Activated CD4-positive, alpha-beta T cell treated with anti-CD3 and anti-CD28 coated beads for 36 hours (primary cell): Measurements from ENCODE around the gene CDS2. TPM values are rescaled to one million over a fixed set of nuclear protein-coding genes. Genes with fewer than 3 reads are reported as not detected.
"Not testable (repeated sequence)": the region's sequence is repeated elsewhere in the genome, so short reads cannot be mapped to it uniquely, and the experiment has no call there.

Experiments
- ATAC-seq: fragments of 200-7000 bp; cut with Tn5 transposase; one replicate; pipeline ENCODE4 v1.10.0; 2021; ENCODE audit warnings: mild to moderate bottlenecking, moderate library complexity
- CTCF ChIA-PET: fragments of 350-600 bp; sonication (Branson Sonifier 250); formaldehyde crosslinking; loops from one replicate; lab custom pipeline; 2021; ENCODE audit warnings: antibody characterized with exemption; lab: Charles Lee
- POLR2A ChIA-PET: fragments of 350-600 bp; sonication (Branson Sonifier 250); formaldehyde crosslinking; loops from one replicate; lab custom pipeline; 2021; ENCODE audit warnings: antibody characterized with exemption, inconsistent platforms; lab: Charles Lee
- DNase-seq: peaks from one replicate; pipeline ENCODE4 v3.0.0-alpha.2; 2020
- H3K27ac Mint-ChIP-seq: one replicate; pipeline ENCODE4 v1.8.0; 2021; ENCODE audit warnings: mixed read lengths
- H3K27me3 Mint-ChIP-seq: one replicate; pipeline ENCODE4 v1.8.0; 2021; ENCODE audit warnings: mixed read lengths
- H3K36me3 Mint-ChIP-seq: one replicate; pipeline ENCODE4 v1.8.0; 2021; ENCODE audit warnings: low read depth, mixed read lengths
- H3K4me1 Mint-ChIP-seq: one replicate; pipeline ENCODE4 v1.8.0; 2021; ENCODE audit warnings: mixed read lengths
- H3K4me3 Mint-ChIP-seq: one replicate; pipeline ENCODE4 v1.8.0; 2021; ENCODE audit warnings: mild to moderate bottlenecking, moderate library complexity, mixed read lengths
- H3K9me3 Mint-ChIP-seq: one replicate; pipeline ENCODE4 v1.8.0; 2021; ENCODE audit warnings: low read depth, mixed read lengths
- intact Hi-C, 2 experiments: fragments of 100-400 bp; cut with DNase I in 1 of 2; cut with micrococcal nuclease in 1 of 2; formaldehyde crosslinking; loops; one replicate each; pipeline versions ENCODE4 v1.14.2 to v1.15.1; 2022 to 2024; cut with DNase I, micrococcal nuclease
- total RNA-seq, 2 experiments: library from RNA; stranded (reverse); gene quantifications; one replicate each; pipeline ENCODE4 v1.2.3, GENCODE V29; 2021

The CDS2 gene
- total RNA-seq, 2 experiments from 2014 or later, result 34.3 to 41.3 TPM

GRCh38 chr20:5095931-5096330, 30.9 kb upstream of the CDS2 start:
- no peak for ATAC-seq
- no peak for DNase-seq
- H3K4me1 Mint-ChIP-seq, result no peaks in the 10 kb centered on the region
- no peak overlapping the region for H3K4me3 Mint-ChIP-seq
- intact Hi-C loops, result no loop called here
- CTCF ChIA-PET, result interaction anchor here (0.6 to 1.7 kb wide), 4 partner anchors 16 to 361 kb away, joined by 3 to 4 read pairs (median 3); no protein-coding TSS in a partner anchor
- no peaks in the 10 kb centered on the region for H3K9me3 Mint-ChIP-seq
- peaks cover 31% of the 10 kb centered on the region for H3K36me3 Mint-ChIP-seq
- H3K27ac Mint-ChIP-seq, result no peak overlapping the region
- POLR2A ChIA-PET, result no interaction called here
- H3K27me3 Mint-ChIP-seq, result no peaks in the 10 kb centered on the region

GRCh38 chr20:5096463-5096862, 30.3 kb upstream of the CDS2 start:
- no peak overlapping the region for H3K4me3 Mint-ChIP-seq
- ATAC-seq (no peak), DNase-seq (no peak)
- intact Hi-C loops, result no loop called here
- no peaks in the 10 kb centered on the region for H3K27me3 Mint-ChIP-seq
- ChIA-PET CTCF (interaction anchor here (0.6 to 1.7 kb wide), 4 partner anchors 17 to 362 kb away, joined by 3 to 4 read pairs (median 3); no protein-coding TSS in a partner anchor), POLR2A (no interaction called here)
- H3K4me1 Mint-ChIP-seq, result peaks cover 2% of the 10 kb centered on the region
- H3K36me3 Mint-ChIP-seq, result peaks cover 32% of the 10 kb centered on the region
- H3K9me3 Mint-ChIP-seq, result no peaks in the 10 kb centered on the region
- H3K27ac Mint-ChIP-seq, result no peak overlapping the region

GRCh38 chr20:5099009-5099408, 27.8 kb upstream of the CDS2 start:
- CTCF ChIA-PET, result interaction anchor here (0.6 to 5.2 kb wide), 15 partner anchors 12 to 485 kb away, joined by 3 to 63 read pairs (median 4); partner anchors contain the start of gene CDS2
- H3K9me3 Mint-ChIP-seq, POLR2A ChIA-PET, H3K4me3 Mint-ChIP-seq, ATAC-seq, intact Hi-C loops, DNase-seq, H3K4me1 Mint-ChIP-seq, H3K27ac Mint-ChIP-seq, H3K27me3 Mint-ChIP-seq: not testable (repeated sequence)
- peaks cover 47% of the 10 kb centered on the region for H3K36me3 Mint-ChIP-seq

- H3K4me3 Mint-ChIP-seq, DNase-seq, H3K27ac Mint-ChIP-seq, H3K9me3 Mint-ChIP-seq, H3K4me1 Mint-ChIP-seq, POLR2A ChIA-PET, H3K27me3 Mint-ChIP-seq, ATAC-seq: not testable (repeated sequence)
- H3K36me3 Mint-ChIP-seq, result peaks cover 54% of the 10 kb centered on the region
- CTCF ChIA-PET, result interaction anchor here (0.7 to 5.2 kb wide), 17 partner anchors 11 to 364 kb away, joined by 3 to 63 read pairs (median 7); partner anchors contain the start of gene PCNA
- intact Hi-C loops, result loop anchor here (1.0 to 10.0 kb wide), 7 partner anchors 21 to 493 kb away; partner anchors contain the start of gene SLC23A2 (in 1 of the 2)
Observed at GRCh38 chr20:5099909-5100308, 26.9 kb upstream of the CDS2 start.

- POLR2A ChIA-PET, result interaction anchor here (0.6 kb wide), 1 partner anchor 16 kb away, joined by 3 read pairs; no protein-coding TSS in a partner anchor
- Mint-ChIP-seq H3K36me3 (peaks cover 54% of the 10 kb centered on the region), H3K27ac (no peak overlapping the region), H3K4me1 (peaks cover 5% of the 10 kb centered on the region), H3K4me3 (no peak overlapping the region), H3K27me3 (no peaks in the 10 kb centered on the region), H3K9me3 (no peaks in the 10 kb centered on the region)
- intact Hi-C loops, result loop anchor here (1.0 to 10.0 kb wide), 7 partner anchors 22 to 494 kb away; partner anchors contain the start of gene SLC23A2 (in 1 of the 2)
- ATAC-seq (peak; percentile 89), DNase-seq (peak; percentile 84)
- CTCF ChIA-PET, result interaction anchor here (0.5 to 5.2 kb wide), 46 partner anchors 10 to 435 kb away, joined by 3 to 63 read pairs (median 4); partner anchors contain the start of genes CDS2 and PCNA
Observed at GRCh38 chr20:5100684-5101347, 26.0 kb upstream of the CDS2 start.

GRCh38 chr20:5104479-5104878, 22.3 kb upstream of the CDS2 start:
- Mint-ChIP-seq H3K36me3 (peaks cover 52% of the 10 kb centered on the region), H3K4me3 (no peak overlapping the region), H3K27ac (no peak overlapping the region), H3K4me1 (peaks cover 5% of the 10 kb centered on the region), H3K27me3 (no peaks in the 10 kb centered on the region), H3K9me3 (no peaks in the 10 kb centered on the region)
- CTCF ChIA-PET, result interaction anchor here (0.6 to 1.0 kb wide), 4 partner anchors 25 to 900 kb away, joined by 3 to 6 read pairs (median 4); no protein-coding TSS in a partner anchor
- POLR2A ChIA-PET, result no interaction called here
- no peak for DNase-seq
- intact Hi-C loops, result loop anchor here (5.0 to 10.0 kb wide), 3 partner anchors 100 to 497 kb away; partner anchors contain the start of gene SLC23A2 (in 1 of the 2)
- no peak for ATAC-seq

GRCh38 chr20:5109276-5109675, 17.5 kb upstream of the CDS2 start:
- H3K27me3 Mint-ChIP-seq, result no peaks in the 10 kb centered on the region
- ATAC-seq, result no peak
- ChIA-PET POLR2A (no interaction called here), CTCF (no interaction called here)
- no peak overlapping the region for H3K4me3 Mint-ChIP-seq
- H3K27ac Mint-ChIP-seq, result no peak overlapping the region
- peaks cover 48% of the 10 kb centered on the region for H3K36me3 Mint-ChIP-seq
- intact Hi-C loops, result loop anchor here in 1 of 2 experiments (10.0 kb wide), 1 partner anchor 104 kb away; the partner anchor contains the start of gene SLC23A2
- H3K4me1 Mint-ChIP-seq, result peaks cover 14% of the 10 kb centered on the region
- no peaks in the 10 kb centered on the region for H3K9me3 Mint-ChIP-seq
- no peak for DNase-seq

GRCh38 chr20:5113615-5113986, 13.2 kb upstream of the CDS2 start:
- ChIA-PET CTCF (interaction anchor here (0.6 kb wide), 1 partner anchor 60 kb away, joined by 3 read pairs; no protein-coding TSS in a partner anchor), POLR2A (no interaction called here)
- no peaks in the 10 kb centered on the region for H3K27me3 Mint-ChIP-seq
- ATAC-seq, result no peak
- intact Hi-C loops, result no loop called here
- H3K9me3 Mint-ChIP-seq, result no peaks in the 10 kb centered on the region
- peak overlapping the region; percentile 97 for H3K27ac Mint-ChIP-seq
- H3K4me3 Mint-ChIP-seq, result peak overlapping the region; percentile 98
- peaks cover 74% of the 10 kb centered on the region for H3K36me3 Mint-ChIP-seq
- H3K4me1 Mint-ChIP-seq, result peaks cover 44% of the 10 kb centered on the region
- DNase-seq, result no peak

GRCh38 chr20:5114403-5114802, 12.4 kb upstream of the CDS2 start:
- peaks cover 44% of the 10 kb centered on the region for H3K4me1 Mint-ChIP-seq
- no peaks in the 10 kb centered on the region for H3K27me3 Mint-ChIP-seq
- POLR2A ChIA-PET, result interaction anchor here (0.6 kb wide), 1 partner anchor 33 kb away, joined by 3 read pairs; no protein-coding TSS in a partner anchor
- no peaks in the 10 kb centered on the region for H3K9me3 Mint-ChIP-seq
- CTCF ChIA-PET, result interaction anchor here (0.5 to 1.4 kb wide), 4 partner anchors 12 to 1265 kb away, joined by 3 to 5 read pairs (median 3); no protein-coding TSS in a partner anchor
- DNase-seq (no peak), ATAC-seq (no peak)
- peak overlapping the region; percentile 47 for H3K27ac Mint-ChIP-seq
- peaks cover 73% of the 10 kb centered on the region for H3K36me3 Mint-ChIP-seq
- intact Hi-C loops, result no loop called here
- peak overlapping the region; percentile 98 for H3K4me3 Mint-ChIP-seq

- Mint-ChIP-seq H3K4me3 (peak overlapping the region; percentile 92), H3K4me1 (peaks cover 57% of the 10 kb centered on the region), H3K9me3 (no peaks in the 10 kb centered on the region), H3K36me3 (peaks cover 62% of the 10 kb centered on the region), H3K27ac (peak overlapping the region; percentile 98), H3K27me3 (no peaks in the 10 kb centered on the region)
- intact Hi-C loops, result no loop called here
- ATAC-seq (no peak), DNase-seq (no peak)
- ChIA-PET POLR2A (interaction anchor here (0.6 to 1.2 kb wide), 4 partner anchors 14 to 73 kb away, joined by 3 to 4 read pairs (median 3); no protein-coding TSS in a partner anchor), CTCF (interaction anchor here (0.7 to 1.1 kb wide), 3 partner anchors 12 to 324 kb away, joined by 3 to 4 read pairs (median 3); no protein-coding TSS in a partner anchor)
Observed at GRCh38 chr20:5116875-5117274, 9.9 kb upstream of the CDS2 start.
